Measurements from ENCODE around the gene CLCA1.

Gene CLCA1

GRCh38 chr1:86466109-86466844, 2.5 kb upstream of the CLCA1 start:
- Histone ChIP-seq H3K27ac (ENCODE audit: low read depth, low read length) (no peak overlapping the region), H3K9ac (ENCODE audit: low read length) (no peak overlapping the region), H3K4me3 (ENCODE audit: low read depth, low read length) (no peak overlapping the region), H3K9me3 (ENCODE audit: control insufficient read depth, insufficient read depth, low read depth, low read length) (no peaks in the 10 kb centered on the region), H3K4me1 (ENCODE audit: control insufficient read depth, insufficient read depth, low read length) (no peaks in the 10 kb centered on the region), H3K36me3 (ENCODE audit: control insufficient read depth, insufficient read depth, low read length) (no peaks in the 10 kb centered on the region), H3K27me3 (ENCODE audit: control insufficient read depth, insufficient read depth, low read length) (no peaks in the 10 kb centered on the region)

GRCh38 chr1:86466986-86467385, 1.7 kb upstream of the CLCA1 start:
- no peak overlapping the region for H3K4me3 ChIP-seq (ENCODE audit: low read depth, low read length)
- H3K9me3 ChIP-seq (ENCODE audit: control insufficient read depth, insufficient read depth, low read depth, low read length): no peaks in the 10 kb centered on the region
- no peak overlapping the region for H3K27ac ChIP-seq (ENCODE audit: low read depth, low read length)
- H3K9ac ChIP-seq (ENCODE audit: low read length): no peak overlapping the region
- H3K36me3 ChIP-seq (ENCODE audit: control insufficient read depth, insufficient read depth, low read length): no peaks in the 10 kb centered on the region
- H3K4me1 ChIP-seq (ENCODE audit: control insufficient read depth, insufficient read depth, low read length): no peaks in the 10 kb centered on the region
- H3K27me3 ChIP-seq (ENCODE audit: control insufficient read depth, insufficient read depth, low read length): no peaks in the 10 kb centered on the region

GRCh38 chr1:86470859-86471258, 2.1 kb downstream of the CLCA1 start:
- H3K4me1 ChIP-seq (ENCODE audit: control insufficient read depth, insufficient read depth, low read length): no peaks in the 10 kb centered on the region
- no peaks in the 10 kb centered on the region for H3K36me3 ChIP-seq (ENCODE audit: control insufficient read depth, insufficient read depth, low read length)
- no peak overlapping the region for H3K4me3 ChIP-seq (ENCODE audit: low read depth, low read length)
- H3K9ac ChIP-seq (ENCODE audit: low read length): no peak overlapping the region
- no peaks in the 10 kb centered on the region for H3K9me3 ChIP-seq (ENCODE audit: control insufficient read depth, insufficient read depth, low read depth, low read length)
- no peak overlapping the region for H3K27ac ChIP-seq (ENCODE audit: low read depth, low read length)
- no peaks in the 10 kb centered on the region for H3K27me3 ChIP-seq (ENCODE audit: control insufficient read depth, insufficient read depth, low read length)

GRCh38 chr1:86471291-86471690, 2.6 kb downstream of the CLCA1 start:
- no peak overlapping the region for H3K9ac ChIP-seq (ENCODE audit: low read length)
- H3K4me1 ChIP-seq (ENCODE audit: control insufficient read depth, insufficient read depth, low read length): no peaks in the 10 kb centered on the region
- no peaks in the 10 kb centered on the region for H3K9me3 ChIP-seq (ENCODE audit: control insufficient read depth, insufficient read depth, low read depth, low read length)
- H3K27me3 ChIP-seq (ENCODE audit: control insufficient read depth, insufficient read depth, low read length): no peaks in the 10 kb centered on the region
- H3K27ac ChIP-seq (ENCODE audit: low read depth, low read length): no peak overlapping the region
- no peaks in the 10 kb centered on the region for H3K36me3 ChIP-seq (ENCODE audit: control insufficient read depth, insufficient read depth, low read length)
- H3K4me3 ChIP-seq (ENCODE audit: low read depth, low read length): no peak overlapping the region

- Histone ChIP-seq H3K4me1 (ENCODE audit: control insufficient read depth, insufficient read depth, low read length) (no peaks in the 10 kb centered on the region), H3K9ac (ENCODE audit: low read length) (no peak overlapping the region), H3K27ac (ENCODE audit: low read depth, low read length) (no peak overlapping the region)
Measured at GRCh38 chr1:86472152-86472551, 3.4 kb downstream of the CLCA1 start.

GRCh38 chr1:86472767-86473166, 4.0 kb downstream of the CLCA1 start:
- H3K9me3 ChIP-seq (ENCODE audit: control insufficient read depth, insufficient read depth, low read depth, low read length): no peaks in the 10 kb centered on the region
- H3K27ac ChIP-seq (ENCODE audit: low read depth, low read length): no peak overlapping the region
- no peaks in the 10 kb centered on the region for H3K36me3 ChIP-seq (ENCODE audit: control insufficient read depth, insufficient read depth, low read length)
- H3K27me3 ChIP-seq (ENCODE audit: control insufficient read depth, insufficient read depth, low read length): no peaks in the 10 kb centered on the region
- no peak overlapping the region for H3K9ac ChIP-seq (ENCODE audit: low read length)
- H3K4me1 ChIP-seq (ENCODE audit: control insufficient read depth, insufficient read depth, low read length): no peaks in the 10 kb centered on the region
- H3K4me3 ChIP-seq (ENCODE audit: low read depth, low read length): no peak overlapping the region

More at GRCh38 chr1:86472152-86472551, 3.4 kb downstream of the CLCA1 start:
- Histone ChIP-seq H3K27me3 (ENCODE audit: control insufficient read depth, insufficient read depth, low read length) (no peaks in the 10 kb centered on the region), H3K4me3 (ENCODE audit: low read depth, low read length) (no peak overlapping the region), H3K36me3 (ENCODE audit: control insufficient read depth, insufficient read depth, low read length) (no peaks in the 10 kb centered on the region), H3K9me3 (ENCODE audit: control insufficient read depth, insufficient read depth, low read depth, low read length) (no peaks in the 10 kb centered on the region)

GRCh38 chr1:86477256-86477655, 8.5 kb downstream of the CLCA1 start:
- no peak overlapping the region for H3K4me3 ChIP-seq (ENCODE audit: low read depth, low read length)
- no peak overlapping the region for H3K9ac ChIP-seq (ENCODE audit: low read length)
- H3K27me3 ChIP-seq (ENCODE audit: control insufficient read depth, insufficient read depth, low read length): no peaks in the 10 kb centered on the region
- no peaks in the 10 kb centered on the region for H3K36me3 ChIP-seq (ENCODE audit: control insufficient read depth, insufficient read depth, low read length)
- no peaks in the 10 kb centered on the region for H3K4me1 ChIP-seq (ENCODE audit: control insufficient read depth, insufficient read depth, low read length)
- no peaks in the 10 kb centered on the region for H3K9me3 ChIP-seq (ENCODE audit: control insufficient read depth, insufficient read depth, low read depth, low read length)
- no peak overlapping the region for H3K27ac ChIP-seq (ENCODE audit: low read depth, low read length)

GRCh38 chr1:86477682-86478081, 9.0 kb downstream of the CLCA1 start:
- H3K9ac ChIP-seq (ENCODE audit: low read length): no peak overlapping the region
- no peaks in the 10 kb centered on the region for H3K27me3 ChIP-seq (ENCODE audit: control insufficient read depth, insufficient read depth, low read length)
- H3K9me3 ChIP-seq (ENCODE audit: control insufficient read depth, insufficient read depth, low read depth, low read length): no peaks in the 10 kb centered on the region
- no peaks in the 10 kb centered on the region for H3K4me1 ChIP-seq (ENCODE audit: control insufficient read depth, insufficient read depth, low read length)
- no peaks in the 10 kb centered on the region for H3K36me3 ChIP-seq (ENCODE audit: control insufficient read depth, insufficient read depth, low read length)
- H3K27ac ChIP-seq (ENCODE audit: low read depth, low read length): no peak overlapping the region
- H3K4me3 ChIP-seq (ENCODE audit: low read depth, low read length): no peak overlapping the region

GRCh38 chr1:86478416-86479156, 9.9 kb downstream of the CLCA1 start:
- Histone ChIP-seq H3K9ac (ENCODE audit: low read length) (no peak overlapping the region), H3K27ac (ENCODE audit: low read depth, low read length) (no peak overlapping the region), H3K36me3 (ENCODE audit: control insufficient read depth, insufficient read depth, low read length) (no peaks in the 10 kb centered on the region), H3K4me1 (ENCODE audit: control insufficient read depth, insufficient read depth, low read length) (no peaks in the 10 kb centered on the region), H3K9me3 (ENCODE audit: control insufficient read depth, insufficient read depth, low read depth, low read length) (no peaks in the 10 kb centered on the region), H3K4me3 (ENCODE audit: low read depth, low read length) (no peak overlapping the region), H3K27me3 (ENCODE audit: control insufficient read depth, insufficient read depth, low read length) (no peaks in the 10 kb centered on the region)

- H3K36me3 ChIP-seq (ENCODE audit: control insufficient read depth, insufficient read depth, low read length): no peaks in the 10 kb centered on the region
- H3K27ac ChIP-seq (ENCODE audit: low read depth, low read length): no peak overlapping the region
- no peaks in the 10 kb centered on the region for H3K4me1 ChIP-seq (ENCODE audit: control insufficient read depth, insufficient read depth, low read length)
- H3K27me3 ChIP-seq (ENCODE audit: control insufficient read depth, insufficient read depth, low read length): no peaks in the 10 kb centered on the region
- no peak overlapping the region for H3K9ac ChIP-seq (ENCODE audit: low read length)
- H3K9me3 ChIP-seq (ENCODE audit: control insufficient read depth, insufficient read depth, low read depth, low read length): no peaks in the 10 kb centered on the region
- no peak overlapping the region for H3K4me3 ChIP-seq (ENCODE audit: low read depth, low read length)
Measured at GRCh38 chr1:86481966-86482365, 13.2 kb downstream of the CLCA1 start.

- H3K4me3 ChIP-seq (ENCODE audit: low read depth, low read length): no peak overlapping the region
- no peak overlapping the region for H3K27ac ChIP-seq (ENCODE audit: low read depth, low read length)
- H3K9me3 ChIP-seq (ENCODE audit: control insufficient read depth, insufficient read depth, low read depth, low read length): no peaks in the 10 kb centered on the region
- H3K36me3 ChIP-seq (ENCODE audit: control insufficient read depth, insufficient read depth, low read length): no peaks in the 10 kb centered on the region
- no peaks in the 10 kb centered on the region for H3K27me3 ChIP-seq (ENCODE audit: control insufficient read depth, insufficient read depth, low read length)
- no peaks in the 10 kb centered on the region for H3K4me1 ChIP-seq (ENCODE audit: control insufficient read depth, insufficient read depth, low read length)
- H3K9ac ChIP-seq (ENCODE audit: low read length): no peak overlapping the region
Measured at GRCh38 chr1:86487131-86487810, 18.5 kb downstream of the CLCA1 start.

All from HUES6 (cell line).